AG10803 (cell line): Measurements from ENCODE around the gene DDX60.

ENCODE experiments used
- DNase-seq: peaks from one replicate; pipeline ENCODE4 v3.0.0; 2010; ENCODE audit warnings: low read depth
- H3K4me3 ChIP-seq: 2 replicates; pipeline ENCODE4 v1.5.1; 2011; ENCODE audit warnings: mild to moderate bottlenecking, low read length, control low read depth
- CTCF ChIP-seq: conservative IDR thresholded peaks from 2 replicates; pipeline ENCODE4 v1.5.1; 2011; ENCODE audit warnings: mild to moderate bottlenecking, low read length, control low read depth, inconsistent platforms

DDX60 gene

DNA sequence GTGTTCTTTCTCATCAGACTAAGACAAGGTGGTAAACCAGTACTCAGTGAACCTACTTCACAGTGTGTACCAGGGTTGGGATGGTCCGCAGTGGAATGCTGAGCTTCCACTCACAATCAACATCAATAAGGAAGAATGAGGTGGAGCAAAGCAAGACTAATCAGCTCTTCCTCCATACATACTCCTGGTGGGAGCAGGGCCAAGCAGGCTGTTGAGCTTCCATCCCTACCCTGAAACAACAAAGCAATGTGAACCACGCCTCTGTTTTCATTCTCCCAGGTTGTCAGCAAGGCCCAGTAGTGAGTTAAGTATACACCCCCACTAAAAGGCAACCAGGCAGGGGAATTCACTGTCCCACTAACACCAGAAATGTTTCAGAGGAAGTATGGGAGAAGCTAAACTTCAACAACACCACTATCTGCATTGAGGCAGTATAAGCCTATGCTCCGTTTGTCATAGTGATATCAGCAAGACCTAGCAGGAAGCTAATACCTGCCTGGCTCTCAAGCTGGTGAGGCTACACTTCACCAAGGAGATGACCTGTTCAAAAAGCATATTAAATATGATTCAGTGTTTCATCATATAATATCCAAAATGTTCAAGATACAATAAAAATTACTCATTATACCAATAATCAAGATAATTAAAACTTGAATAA, 109.5 kb downstream of the DDX60 start:
- no peak for TF ChIP-seq CTCF
- no peak for DNase-seq
- no peak overlapping the region for H3K4me3 ChIP-seq

GRCh38 chr4:168203233-168203911, 115.2 kb downstream of the DDX60 start:
- no peak for TF ChIP-seq CTCF
- H3K4me3 ChIP-seq, result no peak overlapping the region
- DNase-seq, result no peak

- no peak for DNase-seq
- no peak for TF ChIP-seq CTCF
Observed at GRCh38 chr4:168200685-168201084, 117.9 kb downstream of the DDX60 start.

GRCh38 chr4:168199260-168199957, 119.1 kb downstream of the DDX60 start:
- no peak for TF ChIP-seq CTCF
- DNase-seq, result no peak
- H3K4me3 ChIP-seq, result no peak overlapping the region

More at GRCh38 chr4:168200685-168201084, 117.9 kb downstream of the DDX60 start:
- no peak overlapping the region for H3K4me3 ChIP-seq

- DNase-seq, result peak; percentile 25
- no peak for TF ChIP-seq CTCF
- H3K4me3 ChIP-seq, result no peak overlapping the region
Observed at GRCh38 chr4:168197926-168198325, 120.6 kb downstream of the DDX60 start.

DNA sequence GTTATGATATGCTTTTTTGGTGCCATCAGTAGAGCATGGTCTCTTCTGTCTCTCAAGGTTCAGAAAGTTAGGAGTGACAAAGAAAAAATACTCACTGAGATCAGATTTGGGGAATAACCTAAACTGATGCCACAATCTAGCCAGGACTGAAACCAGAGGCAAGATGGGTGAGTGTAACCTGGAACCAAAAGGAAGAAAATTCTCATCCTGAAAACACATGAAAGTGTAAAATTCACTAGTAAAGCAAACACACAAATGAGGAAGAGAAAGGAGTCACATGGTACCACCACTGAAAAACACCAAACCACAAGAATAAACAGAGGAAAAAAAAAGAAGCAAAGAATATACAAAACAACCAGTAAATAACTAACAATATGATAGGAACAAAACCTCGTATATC, 129.8 kb downstream of the DDX60 start:
- DNase-seq, result no peak

More for the DNA sequence above, 129.8 kb downstream of the DDX60 start:
- H3K4me3 ChIP-seq, result no peak overlapping the region
- no peak for TF ChIP-seq CTCF
